Fibroblast of mammary gland (primary cell): ENCODE data around the gene GRHL3.

Experiments used
- DNase-seq: peaks from one replicate; pipeline ENCODE4 v3.0.0-alpha.2; 2010; ENCODE audit warnings: low read depth
- H3K4me3 ChIP-seq: 2 replicates; pipeline ENCODE4 v1.5.1; 2011; ENCODE audit warnings: low read depth, mild to moderate bottlenecking, low read length, moderate library complexity; ENCODE audit not compliant: control insufficient read depth
- TF ChIP-seq, protein P1 (sequence below): conservative IDR thresholded peaks from 2 replicates; pipeline ENCODE4 v1.5.1; 2011; ENCODE audit warnings: low read depth, low read length, inconsistent platforms; ENCODE audit not compliant: control insufficient read depth, insufficient read depth

Gene GRHL3

DNA sequence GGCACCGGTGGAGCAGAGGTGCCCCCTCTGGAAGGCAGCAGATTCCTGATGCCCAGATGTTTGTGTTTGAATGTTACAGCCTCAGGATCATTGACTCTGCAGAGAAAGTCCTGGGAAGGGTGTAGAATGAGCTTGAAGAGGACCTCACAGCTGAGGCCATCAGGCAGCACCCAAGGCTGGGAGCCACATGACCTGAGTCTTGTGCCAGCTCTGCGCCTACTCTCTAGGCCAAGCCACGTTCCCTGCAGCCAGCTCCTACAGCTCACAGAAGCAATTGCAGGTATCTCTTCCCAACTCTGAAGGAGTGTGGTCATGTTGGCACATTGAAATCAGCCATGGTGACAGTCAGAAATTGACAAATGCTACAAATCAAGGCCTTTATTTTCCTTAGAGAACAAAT lies 36.3 kb downstream of the GRHL3 start:
- DNase-seq, result no peak
- no peak overlapping the region for H3K4me3 ChIP-seq
- TF ChIP-seq, protein P1, sequence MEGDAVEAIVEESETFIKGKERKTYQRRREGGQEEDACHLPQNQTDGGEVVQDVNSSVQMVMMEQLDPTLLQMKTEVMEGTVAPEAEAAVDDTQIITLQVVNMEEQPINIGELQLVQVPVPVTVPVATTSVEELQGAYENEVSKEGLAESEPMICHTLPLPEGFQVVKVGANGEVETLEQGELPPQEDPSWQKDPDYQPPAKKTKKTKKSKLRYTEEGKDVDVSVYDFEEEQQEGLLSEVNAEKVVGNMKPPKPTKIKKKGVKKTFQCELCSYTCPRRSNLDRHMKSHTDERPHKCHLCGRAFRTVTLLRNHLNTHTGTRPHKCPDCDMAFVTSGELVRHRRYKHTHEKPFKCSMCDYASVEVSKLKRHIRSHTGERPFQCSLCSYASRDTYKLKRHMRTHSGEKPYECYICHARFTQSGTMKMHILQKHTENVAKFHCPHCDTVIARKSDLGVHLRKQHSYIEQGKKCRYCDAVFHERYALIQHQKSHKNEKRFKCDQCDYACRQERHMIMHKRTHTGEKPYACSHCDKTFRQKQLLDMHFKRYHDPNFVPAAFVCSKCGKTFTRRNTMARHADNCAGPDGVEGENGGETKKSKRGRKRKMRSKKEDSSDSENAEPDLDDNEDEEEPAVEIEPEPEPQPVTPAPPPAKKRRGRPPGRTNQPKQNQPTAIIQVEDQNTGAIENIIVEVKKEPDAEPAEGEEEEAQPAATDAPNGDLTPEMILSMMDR, result no peak

DNA sequence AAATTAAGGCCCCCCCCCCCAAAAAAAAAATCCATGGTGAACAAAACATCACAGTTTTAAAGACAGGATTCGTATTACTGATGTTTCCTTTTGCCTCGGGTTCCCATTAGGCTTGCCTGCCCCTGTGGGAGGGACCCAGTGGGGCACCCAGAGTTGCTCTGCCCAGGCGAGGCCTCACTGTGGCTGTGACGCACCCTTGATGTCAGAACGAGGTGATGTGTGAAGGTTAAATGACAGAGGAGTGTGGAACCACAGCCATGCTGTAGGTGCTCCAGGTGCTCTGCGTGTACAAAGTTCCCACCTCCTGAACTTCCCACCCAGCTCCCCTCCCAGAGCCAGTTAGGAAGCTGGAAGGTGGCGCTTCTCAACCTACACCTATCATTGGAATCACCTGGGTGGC lies 37.9 kb downstream of the GRHL3 start:
- TF ChIP-seq, protein P1, result no peak
- H3K4me3 ChIP-seq, result no peak overlapping the region
- no peak for DNase-seq

DNA sequence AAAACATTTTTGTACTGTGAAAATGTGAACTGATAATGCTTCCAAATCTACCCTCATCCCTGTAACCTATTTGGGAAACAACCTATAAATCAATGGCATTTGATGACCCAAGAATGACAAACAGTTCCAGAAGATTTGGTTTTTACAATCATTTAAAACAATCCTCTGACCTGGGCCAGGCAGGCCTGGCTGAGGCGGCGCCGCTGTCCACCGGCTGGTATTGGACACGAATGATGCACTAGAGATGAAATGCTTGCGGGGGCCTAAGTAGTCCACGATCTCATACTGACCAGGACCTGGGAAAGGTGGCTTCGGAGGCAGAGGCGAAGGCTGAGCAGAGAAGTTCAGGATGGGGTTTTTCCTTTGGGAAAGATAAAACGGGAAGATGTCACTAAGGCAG lies 41.5 kb downstream of the GRHL3 start:
- H3K4me3 ChIP-seq, result no peak overlapping the region
- no peak for DNase-seq
- TF ChIP-seq, protein P1, result no peak

DNA sequence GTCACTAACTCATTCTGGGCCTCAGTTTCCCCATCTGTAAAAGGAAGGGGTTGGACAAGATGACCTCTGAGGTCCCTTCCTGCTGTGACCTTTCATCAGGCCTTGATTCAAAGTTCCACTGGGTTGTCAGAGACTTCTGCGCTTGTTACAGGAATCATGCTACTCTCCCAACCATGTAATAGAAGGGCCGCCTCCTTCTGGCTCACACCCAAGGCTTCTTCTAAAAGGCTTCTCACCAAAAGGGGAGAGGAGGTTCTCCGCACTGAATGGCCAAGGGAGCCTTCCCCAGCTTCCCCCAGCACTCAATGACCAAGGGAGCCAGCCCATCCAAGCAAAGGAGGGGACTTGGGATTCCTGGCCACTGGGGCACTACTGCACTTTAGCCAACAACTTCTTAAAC lies 42.7 kb downstream of the GRHL3 start:
- DNase-seq, result no peak
- TF ChIP-seq, protein P1, result no peak
- H3K4me3 ChIP-seq, result no peak overlapping the region

DNA sequence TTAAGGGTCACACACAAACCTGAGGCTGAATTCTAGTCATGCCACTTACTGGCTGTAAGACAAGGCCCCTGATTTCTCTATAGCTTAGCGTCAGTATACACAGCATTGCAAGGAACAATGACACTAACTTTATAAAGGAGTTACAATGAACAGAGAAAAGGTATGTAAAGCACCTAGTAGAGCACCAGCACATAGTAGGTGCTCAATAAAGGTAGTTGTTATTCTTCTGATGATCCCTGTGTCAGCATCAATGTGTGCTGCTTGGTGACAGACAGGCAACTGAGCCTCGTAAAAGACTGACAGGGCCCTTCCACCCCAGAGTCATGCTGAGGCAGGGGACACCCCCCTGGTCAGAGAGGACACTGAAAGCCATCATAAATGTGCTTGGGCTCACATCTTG lies 43.2 kb downstream of the GRHL3 start:
- DNase-seq, result no peak
- no peak overlapping the region for H3K4me3 ChIP-seq
- TF ChIP-seq, protein P1, result no peak

DNA sequence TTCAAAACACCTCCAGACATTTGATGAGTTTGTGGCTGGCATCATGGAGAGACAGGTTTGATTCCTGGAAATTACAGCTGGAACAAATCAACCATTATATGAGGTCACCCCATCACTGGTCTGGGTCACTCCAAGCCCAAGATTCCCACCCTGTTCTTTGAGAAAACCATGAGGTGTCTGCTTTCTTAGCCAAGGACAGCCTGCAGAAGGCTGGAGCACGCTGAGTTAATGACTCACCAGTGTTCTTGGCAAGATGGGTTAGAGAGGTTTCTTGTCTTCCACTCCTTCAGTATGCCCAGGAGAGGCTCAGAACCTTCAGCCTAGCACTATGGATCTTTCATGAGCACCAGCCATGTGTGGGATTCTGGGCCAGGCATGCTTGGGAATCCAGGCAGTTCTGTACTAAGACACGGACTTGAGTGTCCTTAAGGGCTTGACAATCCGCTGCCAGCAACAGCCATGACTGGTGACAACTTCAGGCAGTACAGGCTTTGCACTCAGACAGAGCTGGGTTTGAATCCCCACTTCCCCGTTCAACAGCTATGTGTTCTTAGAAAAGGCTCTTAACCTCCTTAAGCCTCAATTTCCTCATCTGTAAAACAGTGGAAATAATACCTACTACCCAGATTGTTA lies 43.9 kb downstream of the GRHL3 start:
- TF ChIP-seq, protein P1, result no peak
- H3K4me3 ChIP-seq, result no peak overlapping the region
- peak; percentile 99 for DNase-seq

DNA sequence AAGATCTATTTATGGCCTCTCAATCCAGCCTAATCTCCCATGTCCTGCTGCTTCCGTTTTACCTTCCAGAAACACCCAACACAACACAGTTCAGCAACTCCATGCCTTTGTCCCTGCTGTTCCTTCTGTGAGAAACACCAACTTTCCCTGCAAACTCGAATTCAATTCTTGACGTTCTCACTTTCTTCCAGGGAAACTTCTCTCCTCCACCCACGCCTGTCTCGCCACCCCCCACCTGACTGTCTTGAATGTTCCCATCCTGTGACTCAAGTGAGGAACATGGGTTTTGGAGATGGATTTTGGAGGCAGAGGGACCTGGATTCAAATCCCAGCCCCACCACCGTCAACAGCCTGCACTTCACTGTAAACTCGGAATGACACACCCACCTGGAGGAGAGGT lies 44.8 kb downstream of the GRHL3 start:
- H3K4me3 ChIP-seq, result no peak overlapping the region
- TF ChIP-seq, protein P1, result no peak

More for the DNA sequence above, 44.8 kb downstream of the GRHL3 start:
- DNase-seq, result peak; percentile 40
